Fibroblast of gingiva (primary cell): ENCODE measurements around the gene CYP2J2.
"Not testable (repeated sequence)": the region's sequence is repeated elsewhere in the genome, so short reads cannot be mapped to it uniquely, and the experiment has no call there.

Experiments
- DNase-seq: peaks from one replicate; pipeline ENCODE4 v3.0.0-alpha.2; 2011; ENCODE audit warnings: low read depth

Gene CYP2J2

GRCh38 chr1:59919746-59920145, 6.8 kb downstream of the CYP2J2 start:
- DNase-seq, result no peak

GRCh38 chr1:59917785-59918180, 8.8 kb downstream of the CYP2J2 start:
- no peak for DNase-seq

DNA sequence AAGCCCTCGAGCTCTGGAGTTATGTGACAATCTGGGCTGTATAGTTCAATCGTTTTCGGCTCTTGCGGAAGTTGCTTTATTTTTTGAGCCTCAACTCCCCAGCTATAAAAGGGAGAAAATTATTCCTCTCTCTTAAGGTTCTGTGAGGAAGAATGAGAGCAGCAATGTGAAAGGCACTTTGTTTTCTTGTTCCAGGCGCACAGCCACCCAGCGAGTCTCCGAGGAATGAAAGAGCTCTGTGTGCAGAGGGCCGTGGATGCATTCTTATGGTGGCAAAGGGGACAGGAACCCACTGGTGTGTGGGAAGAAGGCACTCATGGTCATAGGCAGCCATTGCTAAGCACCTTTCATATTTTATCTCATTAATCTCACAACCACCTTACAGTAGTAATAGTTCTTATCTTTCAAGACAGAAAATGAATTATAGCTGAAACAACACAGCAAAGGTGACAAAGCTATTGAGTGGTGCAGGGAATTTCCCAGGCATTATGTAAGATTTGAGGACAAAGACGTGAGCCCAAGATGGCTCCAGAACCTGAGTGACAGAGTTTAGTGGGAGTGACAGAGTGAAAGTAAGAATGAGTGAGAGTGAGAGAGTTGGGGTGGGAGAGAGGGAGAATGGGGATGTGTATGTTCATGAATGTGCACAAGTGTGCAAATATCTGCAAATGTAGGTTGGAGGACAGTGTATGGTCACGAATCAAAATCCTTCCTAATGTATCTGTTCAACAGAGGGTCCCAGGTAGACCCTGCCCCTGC, 9.4 kb downstream of the CYP2J2 start:
- DNase-seq, result no peak

DNA sequence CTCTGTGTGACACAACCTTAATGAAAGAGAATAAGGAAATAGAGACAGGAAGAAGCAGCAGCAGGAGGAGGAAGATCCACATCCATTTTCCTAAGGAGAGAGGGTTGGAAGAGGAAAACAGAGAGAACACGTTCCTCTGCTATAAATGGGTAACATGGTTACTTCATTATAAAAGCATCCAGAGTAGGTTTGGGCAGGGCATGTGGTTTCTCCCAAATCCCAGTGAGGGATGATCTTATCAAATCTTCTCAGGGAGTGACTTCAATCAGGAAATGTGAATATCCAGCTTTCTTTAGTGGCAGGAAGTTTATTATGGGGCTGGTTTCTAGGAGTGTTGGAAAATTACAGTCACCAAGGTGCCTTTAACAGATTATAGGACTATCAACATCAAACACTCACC, 11.1 kb downstream of the CYP2J2 start:
- no peak for DNase-seq

GRCh38 chr1:59914791-59915286, 11.7 kb downstream of the CYP2J2 start:
- DNase-seq, result not testable (repeated sequence)

DNA sequence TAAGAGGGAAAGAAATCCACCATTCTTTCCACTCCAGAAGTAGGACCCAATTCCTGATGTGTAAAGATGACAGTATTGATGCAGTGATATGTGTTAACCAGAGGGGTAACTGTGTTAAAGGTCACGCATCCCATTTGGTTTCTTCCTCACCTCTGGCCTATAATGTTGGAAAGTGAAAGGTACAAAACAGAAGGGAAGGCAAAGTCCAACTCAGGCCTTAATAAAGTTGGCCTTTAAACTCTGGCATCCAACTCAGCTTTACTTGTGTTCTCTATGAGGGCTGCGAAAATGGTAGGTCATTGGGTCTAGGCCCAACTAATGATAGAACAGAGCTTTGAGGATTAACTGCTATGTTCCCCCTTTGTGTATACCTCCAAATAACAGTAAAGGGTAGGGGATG, 17.9 kb downstream of the CYP2J2 start:
- no peak for DNase-seq

DNA sequence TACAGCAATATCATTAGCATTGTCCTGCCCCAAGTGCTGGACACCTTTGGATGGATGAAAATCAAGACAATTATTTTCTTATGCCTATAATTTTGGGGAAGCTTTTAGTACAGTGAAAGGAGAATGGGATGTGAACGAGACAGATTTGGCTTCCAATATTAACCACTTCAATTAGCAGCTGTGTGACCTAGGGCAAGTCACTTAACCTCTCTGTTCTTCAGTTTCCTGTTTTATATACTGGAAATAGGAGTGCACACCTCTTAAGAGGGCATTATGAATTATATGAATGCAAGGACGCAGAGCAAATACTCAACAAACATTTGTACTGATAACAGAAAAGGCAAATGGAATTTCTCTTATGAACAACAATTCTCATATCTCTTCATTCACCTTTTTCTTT, 18.5 kb downstream of the CYP2J2 start:
- DNase-seq, result no peak

DNA sequence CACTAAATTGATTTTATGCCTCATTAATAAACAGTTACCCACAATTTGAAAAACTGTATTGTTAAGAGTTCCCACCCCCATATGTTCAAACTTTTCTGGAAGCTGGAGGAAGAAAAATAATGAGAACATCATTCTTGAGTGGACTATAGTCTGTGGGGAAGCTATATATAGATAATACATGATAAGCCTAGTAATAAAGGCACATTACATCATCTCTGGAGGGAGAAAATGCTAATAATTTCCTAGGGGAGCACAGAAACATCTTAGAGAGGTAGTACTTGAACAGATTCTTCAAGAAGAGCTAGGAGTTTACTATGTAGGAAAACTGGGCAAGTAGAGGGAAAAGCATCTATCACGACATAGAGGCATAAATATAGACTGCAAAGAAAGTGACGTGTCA, 19.6 kb downstream of the CYP2J2 start:
- DNase-seq, result no peak

DNA sequence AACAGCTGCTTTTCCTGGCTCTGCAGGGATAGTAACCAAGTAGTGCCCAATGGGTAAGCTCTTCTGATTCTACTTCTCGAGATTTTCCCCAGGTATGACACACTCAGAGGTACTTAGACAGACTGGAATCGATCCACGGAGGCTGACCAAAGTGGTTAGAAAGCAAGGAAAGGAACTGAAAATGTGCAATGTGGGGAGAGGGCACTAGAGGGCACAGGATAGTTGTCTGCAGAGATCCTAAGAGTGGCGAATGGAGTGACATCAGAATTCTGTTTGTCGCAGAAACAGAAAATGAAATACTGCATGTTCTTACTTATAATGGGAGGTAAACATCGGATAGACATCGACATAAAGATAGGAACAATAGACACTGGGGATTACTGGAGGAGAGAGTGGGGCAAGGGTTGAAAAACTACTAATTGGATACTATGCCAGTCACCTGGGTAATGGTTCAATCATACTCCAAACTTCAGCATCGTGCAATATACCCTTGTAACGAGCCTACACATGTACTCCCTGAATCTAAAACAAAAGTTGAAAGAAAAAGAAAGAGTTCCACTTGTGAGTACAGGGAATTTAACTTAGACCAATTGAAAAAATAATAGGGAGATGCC, 23.3 kb downstream of the CYP2J2 start:
- DNase-seq, result peak; percentile 7

DNA sequence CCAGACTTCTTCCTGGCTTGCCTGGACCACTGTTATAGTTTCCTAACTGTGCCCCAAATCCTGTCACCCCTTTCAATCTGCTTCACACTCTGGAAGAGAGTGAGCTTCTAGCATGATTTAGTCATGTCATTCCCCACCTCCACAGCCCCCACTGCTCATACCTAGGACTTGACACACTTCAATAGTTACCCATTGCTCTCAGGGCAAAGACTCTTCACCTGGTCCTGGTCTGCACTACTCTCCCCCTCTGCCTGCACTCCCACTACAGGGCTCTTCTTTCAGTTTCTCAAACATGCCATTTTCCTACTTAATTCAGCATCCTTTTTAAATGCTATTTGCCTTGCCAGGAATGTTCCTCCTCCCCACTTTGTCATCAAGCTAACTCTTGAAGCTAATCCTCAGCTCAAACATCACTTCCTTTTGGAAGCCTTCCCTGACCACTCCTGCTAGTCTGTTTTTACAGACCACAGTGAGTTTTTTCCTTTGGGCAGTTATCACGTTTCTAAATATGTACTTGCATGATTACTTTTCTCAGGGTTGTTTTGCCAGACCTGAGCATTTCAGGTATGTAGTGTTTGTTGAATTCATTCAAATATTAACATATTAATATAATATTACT, 24.7 kb downstream of the CYP2J2 start:
- DNase-seq, result peak; percentile 2

DNA sequence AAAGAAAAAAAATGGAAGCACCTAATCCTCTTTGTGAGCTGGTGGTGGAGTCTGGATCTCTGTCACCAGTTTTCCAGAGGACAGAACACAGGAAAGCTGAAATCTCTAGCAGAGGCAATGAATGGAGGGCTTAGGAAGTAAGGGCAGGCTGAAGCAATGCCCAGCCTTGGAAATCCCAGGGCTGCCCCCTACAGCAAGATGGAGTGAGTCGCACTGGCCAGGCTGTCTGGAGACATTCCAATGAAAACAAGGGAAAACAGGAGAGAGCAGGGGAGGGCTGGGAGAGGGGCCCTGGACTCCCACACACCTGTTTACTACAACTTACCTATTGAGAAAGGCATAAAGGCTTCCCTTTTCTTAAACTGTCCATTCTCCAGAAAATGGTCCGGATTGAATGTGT, 25.9 kb downstream of the CYP2J2 start:
- no peak for DNase-seq

DNA sequence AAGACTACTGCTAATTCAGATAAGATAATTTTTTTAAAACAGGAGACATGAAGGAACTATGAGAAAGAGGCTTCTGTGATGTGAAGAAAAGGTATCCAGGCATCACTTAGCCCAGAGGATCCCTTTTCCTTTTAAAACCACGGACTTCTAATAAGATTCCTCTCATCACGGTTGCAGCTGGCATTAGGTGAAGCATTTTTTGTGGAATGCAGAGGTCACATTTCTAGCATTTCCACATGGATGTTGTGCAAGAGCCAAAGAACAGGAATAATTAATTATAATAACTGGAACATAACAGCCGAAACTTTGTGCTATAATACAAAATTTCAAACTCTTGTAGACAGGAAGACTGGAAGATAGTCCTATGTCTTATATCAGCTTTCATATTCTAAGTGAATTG, 27.6 kb downstream of the CYP2J2 start:
- DNase-seq, result peak; percentile 13

GRCh38 chr1:59897165-59897564, 29.4 kb downstream of the CYP2J2 start:
- DNase-seq, result no peak

GRCh38 chr1:59892841-59893811, 33.4 kb downstream of the CYP2J2 start:
- DNase-seq, result no peak

GRCh38 chr1:59885160-59885832, 41.3 kb downstream of the CYP2J2 start:
- no peak for DNase-seq

DNA sequence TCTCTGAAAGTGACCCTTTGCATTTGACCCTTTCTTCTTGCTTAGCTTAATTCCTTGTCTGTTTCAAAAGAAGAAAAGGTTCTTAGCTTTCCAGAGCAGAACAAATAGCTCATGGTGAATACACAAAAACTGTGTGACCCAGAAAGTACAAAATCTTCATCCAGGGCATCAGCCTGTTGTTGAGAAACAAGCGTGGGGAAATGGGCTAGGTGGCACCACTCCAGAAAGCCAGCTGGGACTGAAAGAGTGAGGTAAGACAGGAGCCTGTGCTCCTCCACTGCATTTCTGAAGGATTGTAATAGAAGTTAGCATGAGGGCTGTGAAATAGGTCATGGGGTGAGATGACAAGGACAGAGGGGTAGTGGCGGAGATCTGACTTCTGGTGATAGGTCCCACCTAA, 45.8 kb downstream of the CYP2J2 start:
- peak; percentile 25 for DNase-seq

DNA sequence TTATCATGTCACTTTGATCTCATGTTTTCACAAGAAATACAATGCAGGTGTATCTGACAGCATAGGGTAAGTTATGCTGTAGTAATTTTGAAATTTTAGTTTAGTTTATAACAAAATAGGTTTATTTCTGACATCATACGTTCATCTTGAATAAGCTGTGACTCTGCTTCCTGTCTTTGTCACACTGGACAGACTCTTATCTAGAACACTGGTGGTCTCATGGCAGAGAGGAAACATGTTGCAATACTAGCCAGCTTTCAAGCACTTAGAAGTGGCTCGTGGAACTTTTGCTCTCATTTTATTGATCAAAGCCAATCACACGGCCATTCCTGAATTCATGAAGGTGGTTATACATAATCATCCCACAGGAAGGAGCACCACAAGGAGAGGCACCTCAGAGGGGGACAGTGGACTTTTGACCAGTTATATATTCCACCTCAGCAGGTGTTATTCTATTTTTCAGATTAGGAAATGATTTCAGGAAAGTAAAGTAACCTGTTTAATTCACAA, 46.5 kb downstream of the CYP2J2 start:
- DNase-seq, result no peak

GRCh38 chr1:59879574-59879973, 47.0 kb downstream of the CYP2J2 start:
- peak; percentile 70 for DNase-seq

DNA sequence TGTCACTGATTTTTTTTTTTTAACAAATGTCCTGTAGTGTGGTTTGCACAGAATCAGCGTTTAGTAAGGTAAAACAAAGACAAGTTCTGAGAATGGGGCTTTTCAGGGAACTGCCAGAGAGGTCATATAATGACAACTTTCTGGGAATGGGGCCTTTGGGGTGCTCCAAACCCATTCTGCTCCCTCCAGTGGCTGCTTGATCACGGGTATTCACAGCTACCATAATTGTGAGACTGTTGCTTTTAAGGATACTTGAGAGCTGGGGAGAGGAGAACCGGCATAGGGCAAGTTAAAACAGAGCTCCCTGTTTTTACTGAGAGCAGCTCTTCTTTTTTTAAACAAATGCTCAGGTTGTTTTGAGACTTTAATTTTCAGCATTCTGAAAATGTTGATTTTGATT, 48.2 kb downstream of the CYP2J2 start:
- no peak for DNase-seq

DNA sequence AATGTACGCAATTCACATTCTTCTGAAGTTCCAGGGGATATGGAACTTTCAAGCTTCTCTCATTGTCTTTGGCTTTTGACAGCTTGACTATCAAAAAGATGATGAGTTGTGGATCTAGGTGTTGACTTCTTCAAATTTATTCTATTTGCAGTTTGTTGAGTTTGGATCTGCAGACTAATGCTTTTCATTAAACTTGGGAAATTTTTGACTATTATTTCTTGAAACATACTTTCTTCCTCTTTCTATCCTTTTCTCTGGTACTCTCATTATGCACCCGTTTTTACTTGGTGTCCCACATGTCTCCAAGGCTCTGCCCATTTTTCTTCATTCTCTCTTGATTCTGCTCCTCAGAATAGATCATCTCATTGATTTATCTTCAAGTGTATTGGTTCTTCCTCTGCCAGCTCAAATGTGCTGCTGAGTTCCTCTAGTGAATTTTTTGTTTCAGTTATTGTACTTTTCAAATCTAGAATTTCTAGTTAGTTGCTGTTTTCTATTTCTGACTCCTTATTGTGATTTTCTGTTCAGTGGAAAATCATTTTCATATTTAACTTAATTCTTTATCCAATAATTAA, 49.4 kb downstream of the CYP2J2 start:
- no peak for DNase-seq

- DNase-seq, result no peak
Measured at GRCh38 chr1:59871746-59872145, 54.8 kb downstream of the CYP2J2 start.
